Fibroblast of the aortic adventitia (primary cell): ENCODE measurements around the gene SSC4D. TPM values are rescaled to one million over a fixed set of nuclear protein-coding genes. Genes with fewer than 3 reads are reported as not detected.
"Not testable (repeated sequence)": the region's sequence is repeated elsewhere in the genome, so short reads cannot be mapped to it uniquely, and the experiment has no call there.

Source experiments
- DNase-seq: peaks from one replicate; pipeline ENCODE4 v3.0.0-alpha.2; 2010; ENCODE audit warnings: low read depth
- H3K4me3 ChIP-seq: 2 replicates; pipeline ENCODE4 v1.5.1; 2011; ENCODE audit warnings: low read depth, mild to moderate bottlenecking, control low read depth, low read length, moderate library complexity
- CTCF ChIP-seq: IDR thresholded peaks from 2 replicates; pipeline ENCODE4 v1.5.1; 2011; ENCODE audit warnings: mild to moderate bottlenecking, low read length, control low read depth, inconsistent platforms; ENCODE audit not compliant: insufficient read depth
- total RNA-seq: library from RNA; depleted of rRNA; stranded (reverse); fragments of >200 nt; gene quantifications from 2 replicates; pipeline ENCODE4 v1.2.3, GENCODE V29; 2012; ENCODE audit warnings: low replicate concordance

SSC4D gene
- total RNA-seq, 1 donor = 0.36 TPM

DNA sequence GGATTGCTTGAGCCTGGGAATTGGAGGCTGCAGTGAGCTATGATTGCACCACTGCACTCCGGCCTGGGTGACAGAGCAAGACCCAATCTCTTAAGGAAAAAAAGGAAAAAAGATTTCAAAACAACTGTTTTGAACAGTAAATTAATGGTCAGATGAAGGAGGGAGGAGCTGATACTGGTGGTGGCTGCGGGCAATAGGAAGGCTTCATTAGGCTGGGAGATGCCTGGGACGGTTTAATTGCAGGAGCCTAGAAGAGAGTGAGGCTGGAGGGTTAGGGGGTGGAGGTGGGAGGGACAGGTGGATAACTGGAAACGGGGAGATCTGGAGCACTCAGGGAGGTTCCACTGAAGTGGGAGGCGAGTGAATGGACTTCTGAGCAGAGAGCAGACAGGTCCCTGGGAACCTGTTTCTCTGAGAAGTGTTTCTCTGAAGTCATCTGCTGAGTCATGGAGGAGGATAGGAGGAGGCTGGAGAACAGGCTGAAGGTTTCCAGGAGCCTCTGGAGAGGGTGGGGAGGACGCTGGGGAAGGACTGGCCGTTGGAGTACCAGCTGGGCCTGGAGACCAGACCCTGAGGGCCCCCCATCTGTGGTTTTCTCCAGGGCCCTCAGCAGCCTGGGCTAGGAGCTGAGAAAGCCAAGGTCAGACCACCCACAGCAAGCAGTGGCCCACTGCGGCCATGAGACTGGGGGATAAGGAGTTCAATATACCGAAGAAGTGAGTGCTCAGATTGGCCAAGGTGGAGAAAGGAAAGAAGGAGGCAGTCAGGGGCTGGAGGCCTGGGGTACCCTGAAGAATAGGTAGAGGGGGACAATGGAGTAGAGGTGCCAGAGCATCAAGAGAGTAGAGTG is 36.3 kb downstream of the SSC4D start:
- H3K4me3 ChIP-seq = no peak overlapping the region
- TF ChIP-seq CTCF = no peak
- peak; percentile 86 for DNase-seq

DNA sequence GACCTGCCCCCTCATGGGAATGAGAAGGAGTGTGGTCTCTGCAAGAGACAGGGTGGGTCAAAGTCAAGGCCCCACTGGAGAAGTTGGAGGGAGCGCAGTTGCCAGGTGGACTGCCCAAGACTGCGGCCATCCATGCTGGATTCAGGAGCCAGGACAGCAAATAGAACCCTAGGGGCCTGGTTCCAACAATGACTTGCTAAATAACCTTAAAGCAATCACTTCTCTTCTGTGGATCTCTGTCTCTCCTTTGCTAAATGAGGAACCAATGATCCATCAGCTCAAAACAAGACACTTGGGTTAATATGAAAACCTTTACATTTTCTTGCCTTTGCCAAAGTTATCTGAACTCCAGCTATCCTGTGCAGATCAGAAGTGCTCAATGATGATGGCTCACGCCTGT is 38.1 kb downstream of the SSC4D start:
- TF ChIP-seq CTCF = no peak
- DNase-seq = no peak
- no peak overlapping the region for H3K4me3 ChIP-seq

DNA sequence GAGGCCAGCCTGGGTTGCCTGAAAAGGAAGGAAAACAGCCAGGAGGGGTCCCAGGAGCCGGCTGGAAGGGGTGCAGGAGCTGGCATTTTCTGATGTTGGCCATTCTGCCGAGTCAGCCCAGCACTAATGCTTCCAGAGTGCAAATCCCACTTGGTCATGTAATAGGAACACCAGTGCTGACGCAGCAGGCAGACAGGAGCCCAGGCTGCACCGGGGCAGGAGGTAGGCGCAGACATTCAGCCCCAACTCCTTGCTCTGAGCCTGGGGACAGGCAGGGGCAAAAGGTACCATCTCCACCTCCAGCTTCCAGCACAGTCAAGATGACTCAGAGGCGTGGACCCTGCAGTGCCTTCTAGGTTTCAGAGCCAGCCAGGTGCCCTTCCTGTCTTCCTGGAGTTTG is 40.5 kb downstream of the SSC4D start:
- no peak overlapping the region for H3K4me3 ChIP-seq
- TF ChIP-seq CTCF = no peak
- no peak for DNase-seq

GRCh38 chr7:76368190-76368589 is 41.3 kb downstream of the SSC4D start:
- TF ChIP-seq CTCF = no peak
- no peak overlapping the region for H3K4me3 ChIP-seq
- DNase-seq = no peak

GRCh38 chr7:76364198-76364584 is 45.3 kb downstream of the SSC4D start:
- H3K4me3 ChIP-seq = no peak overlapping the region
- no peak for TF ChIP-seq CTCF
- DNase-seq = peak; percentile 72

- DNase-seq, H3K4me3 ChIP-seq: not testable (repeated sequence)
These were observed 45.7 kb downstream of the SSC4D start for GRCh38 chr7:76363754-76364153.

- DNase-seq = no peak
- no peak overlapping the region for H3K4me3 ChIP-seq
- no peak for TF ChIP-seq CTCF
These were observed 49.4 kb downstream of the SSC4D start for GRCh38 chr7:76359978-76360638.
